ENCODE results near the gene CSRNP2. TPM values are rescaled to one million over a fixed set of nuclear protein-coding genes. Genes with fewer than 3 reads are reported as not detected.
A peak's percentile ranks its signal among the peaks of the same experiment; 100 is the strongest.

CSRNP2 gene, protein sequence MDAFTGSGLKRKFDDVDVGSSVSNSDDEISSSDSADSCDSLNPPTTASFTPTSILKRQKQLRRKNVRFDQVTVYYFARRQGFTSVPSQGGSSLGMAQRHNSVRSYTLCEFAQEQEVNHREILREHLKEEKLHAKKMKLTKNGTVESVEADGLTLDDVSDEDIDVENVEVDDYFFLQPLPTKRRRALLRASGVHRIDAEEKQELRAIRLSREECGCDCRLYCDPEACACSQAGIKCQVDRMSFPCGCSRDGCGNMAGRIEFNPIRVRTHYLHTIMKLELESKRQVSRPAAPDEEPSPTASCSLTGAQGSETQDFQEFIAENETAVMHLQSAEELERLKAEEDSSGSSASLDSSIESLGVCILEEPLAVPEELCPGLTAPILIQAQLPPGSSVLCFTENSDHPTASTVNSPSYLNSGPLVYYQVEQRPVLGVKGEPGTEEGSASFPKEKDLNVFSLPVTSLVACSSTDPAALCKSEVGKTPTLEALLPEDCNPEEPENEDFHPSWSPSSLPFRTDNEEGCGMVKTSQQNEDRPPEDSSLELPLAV
- 10 to 100 TPM; 19.2 to 20.2 TPM for total RNA-seq

GRCh38 chr12:51083126-51083833 is at the start of gene CSRNP2:
CSRNP2 (minus strand) TSS chr12:51083596; CDS start chr12:51076561, 7,035 bp downstream.
- Mint-ChIP-seq H3K27me3 (no peaks in the 10 kb centered on the region), H3K9me3 (no peaks in the 10 kb centered on the region), H3K27ac (peak within 1 kb of the TSS; percentile 83), H3K4me1 (ENCODE audit: low read depth) (peaks cover 46% of the 10 kb centered on the region), H3K36me3 (peaks cover 11% of the 10 kb centered on the region), H3K4me3 (peak within 1 kb of the TSS; percentile 91)
- ChIA-PET CTCF (interaction anchor here (0.9 to 1.3 kb wide), 3 partner anchors 136 to 258 kb away, joined by 3 to 4 read pairs (median 3); no protein-coding TSS in a partner anchor), POLR2A (interaction anchor here (0.8 to 1.9 kb wide), 14 partner anchors 8 to 320 kb away, joined by 3 to 13 read pairs (median 4); partner anchors contain the start of genes ATF1, DAZAP2, LETMD1 and POU6F1)
- intact Hi-C loops (cut with micrococcal nuclease): loop anchor here (1.0 to 5.0 kb wide), 7 partner anchors 35 to 285 kb away; partner anchors contain the start of genes BIN2, DAZAP2, LETMD1 and SLC11A2
- DNase-seq: peak; percentile 97

DNA sequence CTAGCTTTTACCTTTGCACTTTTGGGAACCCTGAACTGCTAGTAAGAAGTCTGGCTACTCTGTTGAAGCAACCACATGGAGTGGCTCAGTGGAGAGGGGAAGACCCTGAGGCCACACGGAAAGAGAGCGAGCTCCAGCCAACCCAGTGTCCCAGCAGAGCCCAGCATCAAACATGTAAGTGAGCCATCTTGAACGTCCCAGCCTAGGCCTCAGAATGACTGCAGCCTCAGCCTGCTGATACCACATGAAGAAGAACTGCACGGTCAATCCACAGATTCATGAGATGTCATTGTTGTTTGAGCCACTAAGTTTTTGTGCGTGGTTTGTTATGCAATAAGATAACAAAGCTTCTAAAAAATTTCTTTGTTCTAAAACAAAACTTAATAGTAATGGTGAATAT is 49.3 kb upstream of the CSRNP2 start:
- ChIA-PET CTCF (no interaction called here), POLR2A (no interaction called here)
- Mint-ChIP-seq H3K36me3 (no peaks in the 10 kb centered on the region), H3K4me3 (no peak overlapping the region), H3K4me1 (ENCODE audit: low read depth) (peaks cover 4% of the 10 kb centered on the region), H3K27me3 (no peaks in the 10 kb centered on the region), H3K9me3 (no peaks in the 10 kb centered on the region), H3K27ac (no peak overlapping the region)
- intact Hi-C loops (cut with micrococcal nuclease): no loop called here
- DNase-seq: no peak

GRCh38 chr12:51131745-51132521 is 48.5 kb upstream of the CSRNP2 start:
- CTCF ChIA-PET: no interaction called here
- Mint-ChIP-seq H3K4me1 (ENCODE audit: low read depth) (peaks cover 6% of the 10 kb centered on the region), H3K36me3 (no peaks in the 10 kb centered on the region), H3K4me3 (no peak overlapping the region), H3K27ac (no peak overlapping the region), H3K9me3 (no peaks in the 10 kb centered on the region), H3K27me3 (no peaks in the 10 kb centered on the region)
- intact Hi-C loops (cut with micrococcal nuclease): no loop called here
- POLR2A ChIA-PET: no interaction called here
- no peak for DNase-seq

DNA sequence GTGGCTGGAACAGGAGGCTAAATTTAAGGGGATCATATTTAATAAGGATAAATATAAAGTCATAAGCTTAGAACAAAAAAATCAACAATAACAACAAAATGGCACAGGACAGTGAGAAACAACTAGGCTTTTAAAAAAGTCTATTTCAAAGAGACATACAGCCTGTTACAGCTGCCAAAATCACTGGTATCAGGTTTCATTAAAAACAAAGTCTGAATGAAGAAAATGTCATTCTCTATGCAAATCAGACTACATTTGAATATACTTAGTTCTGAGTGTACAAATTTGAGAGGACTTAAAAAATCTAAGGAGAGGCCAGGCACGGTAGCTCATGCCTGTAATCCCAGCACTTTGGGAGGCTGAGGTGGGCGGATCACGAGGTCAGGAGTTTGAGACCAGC is 45.5 kb upstream of the CSRNP2 start:
- no peaks in the 10 kb centered on the region for H3K9me3 Mint-ChIP-seq
- H3K36me3 Mint-ChIP-seq: peaks cover 11% of the 10 kb centered on the region
- no peak overlapping the region for H3K27ac Mint-ChIP-seq
- ChIA-PET CTCF (no interaction called here), POLR2A (no interaction called here)
- peaks cover 7% of the 10 kb centered on the region for H3K4me1 Mint-ChIP-seq (ENCODE audit: low read depth)
- H3K27me3 Mint-ChIP-seq: no peaks in the 10 kb centered on the region
- intact Hi-C loops (cut with micrococcal nuclease): no loop called here
- no peak overlapping the region for H3K4me3 Mint-ChIP-seq
- DNase-seq: no peak

DNA sequence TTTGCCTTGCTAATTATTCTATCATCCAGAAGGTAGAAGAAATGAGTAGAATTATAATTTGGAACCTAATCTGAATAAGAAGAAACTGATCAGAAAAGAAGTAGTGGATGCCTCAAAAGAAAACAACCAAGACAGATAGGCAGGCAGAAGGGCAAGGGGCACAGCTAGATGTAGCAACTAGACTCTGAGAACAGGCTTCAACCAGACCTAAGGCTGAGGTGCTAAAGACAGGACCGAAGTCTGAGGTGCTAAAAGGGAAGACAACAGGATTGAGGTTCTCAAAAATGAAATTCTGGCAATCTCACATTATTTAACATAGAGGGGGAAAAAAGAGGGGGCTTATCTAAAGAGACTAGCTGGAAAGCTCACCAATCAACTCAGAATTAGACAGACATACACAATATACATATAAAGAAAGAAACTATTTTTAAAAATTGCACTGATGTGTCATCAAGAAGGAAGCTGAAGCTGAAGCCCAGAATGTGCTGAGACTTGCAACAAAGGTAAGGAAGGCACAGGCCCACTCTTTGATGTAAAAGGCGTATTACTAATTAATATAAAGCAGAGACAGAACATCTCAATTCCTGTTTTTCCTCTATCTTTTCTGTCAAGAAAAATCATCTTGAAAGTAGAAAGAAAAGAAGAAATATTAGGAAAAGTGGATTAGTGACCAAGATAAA is 43.8 kb upstream of the CSRNP2 start:
- H3K9me3 Mint-ChIP-seq: no peaks in the 10 kb centered on the region
- H3K36me3 Mint-ChIP-seq: peaks cover 13% of the 10 kb centered on the region
- H3K27ac Mint-ChIP-seq: no peak overlapping the region
- H3K27me3 Mint-ChIP-seq: no peaks in the 10 kb centered on the region
- ChIA-PET POLR2A (no interaction called here), CTCF (no interaction called here)
- intact Hi-C loops (cut with micrococcal nuclease): no loop called here
- peaks cover 7% of the 10 kb centered on the region for H3K4me1 Mint-ChIP-seq (ENCODE audit: low read depth)
- H3K4me3 Mint-ChIP-seq: no peak overlapping the region
- DNase-seq: no peak

GRCh38 chr12:51126297-51126696 is 42.9 kb upstream of the CSRNP2 start:
- no peak for DNase-seq
- Mint-ChIP-seq H3K27me3 (no peaks in the 10 kb centered on the region), H3K9me3 (no peaks in the 10 kb centered on the region), H3K4me1 (ENCODE audit: low read depth) (peaks cover 3% of the 10 kb centered on the region), H3K36me3 (peaks cover 13% of the 10 kb centered on the region), H3K4me3 (no peak overlapping the region), H3K27ac (no peak overlapping the region)
- intact Hi-C loops (cut with micrococcal nuclease): no loop called here
- POLR2A ChIA-PET: no interaction called here
- CTCF ChIA-PET: interaction anchor here (1.4 kb wide), 1 partner anchor 215 kb away, joined by 5 read pairs; no protein-coding TSS in a partner anchor

DNA sequence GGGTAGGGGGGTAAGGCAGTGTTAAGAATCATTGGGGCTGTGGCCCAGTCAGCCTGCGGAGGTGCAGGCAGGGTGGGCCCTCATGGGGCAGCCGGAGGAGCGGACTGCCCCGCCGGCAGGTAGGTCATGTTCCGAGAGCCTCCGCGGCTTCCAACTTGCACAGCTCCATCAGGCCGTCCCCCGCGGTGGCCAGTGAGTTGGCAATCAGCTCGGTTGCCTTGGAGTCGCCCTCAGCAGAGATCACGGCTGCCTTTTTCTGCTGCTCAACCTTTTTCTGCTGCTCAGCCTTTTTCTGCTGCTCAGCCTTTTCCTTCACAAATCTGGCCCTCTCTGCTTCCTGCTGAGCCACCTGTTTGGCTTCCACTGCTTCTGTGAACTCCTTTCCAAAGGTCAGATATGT is 41.1 kb upstream of the CSRNP2 start:
- CTCF ChIA-PET: interaction anchor here (0.5 to 0.7 kb wide), 2 partner anchors 16 to 937 kb away, joined by 3 read pairs; no protein-coding TSS in a partner anchor
- Mint-ChIP-seq H3K4me3 (no peak overlapping the region), H3K4me1 (ENCODE audit: low read depth) (peaks cover 3% of the 10 kb centered on the region), H3K9me3 (no peaks in the 10 kb centered on the region), H3K27me3 (no peaks in the 10 kb centered on the region), H3K36me3 (peaks cover 13% of the 10 kb centered on the region), H3K27ac (no peak overlapping the region)
- DNase-seq: no peak
- intact Hi-C loops (cut with micrococcal nuclease): no loop called here
- POLR2A ChIA-PET: no interaction called here

GRCh38 chr12:51122844-51123243 is 39.4 kb upstream of the CSRNP2 start:
- H3K4me1 Mint-ChIP-seq (ENCODE audit: low read depth): peaks cover 12% of the 10 kb centered on the region
- intact Hi-C loops (cut with micrococcal nuclease): no loop called here
- H3K27ac Mint-ChIP-seq: no peak overlapping the region

DNA sequence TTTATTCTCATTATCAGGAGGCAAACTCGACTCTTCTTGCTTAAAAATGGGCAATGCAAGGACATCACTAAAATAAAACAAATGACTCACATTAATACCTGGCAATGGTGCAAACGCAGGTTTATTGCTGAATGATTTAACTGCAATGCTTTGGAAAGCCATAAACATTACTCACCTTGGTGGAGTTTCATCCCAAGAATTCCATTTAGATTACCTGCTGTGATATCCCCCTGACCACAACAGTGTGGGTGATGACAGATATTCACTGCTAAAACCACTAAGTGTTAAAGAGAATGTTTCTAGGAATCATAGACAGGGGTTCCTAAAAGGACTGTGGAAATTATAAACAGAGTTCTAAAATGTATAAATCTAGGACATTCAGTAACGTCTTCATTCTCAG is 35.3 kb upstream of the CSRNP2 start:
- no peak for DNase-seq
- H3K36me3 Mint-ChIP-seq: peaks cover 28% of the 10 kb centered on the region
- peaks cover 8% of the 10 kb centered on the region for H3K4me1 Mint-ChIP-seq (ENCODE audit: low read depth)
- H3K27ac Mint-ChIP-seq: peak overlapping the region; percentile 18
- H3K27me3 Mint-ChIP-seq: no peaks in the 10 kb centered on the region
- ChIA-PET POLR2A (no interaction called here), CTCF (no interaction called here)
- H3K4me3 Mint-ChIP-seq: no peak overlapping the region
- intact Hi-C loops (cut with micrococcal nuclease): no loop called here
- H3K9me3 Mint-ChIP-seq: no peaks in the 10 kb centered on the region

More at GRCh38 chr12:51122844-51123243, 39.4 kb upstream of the CSRNP2 start:
- Mint-ChIP-seq H3K36me3 (peaks cover 20% of the 10 kb centered on the region), H3K9me3 (no peaks in the 10 kb centered on the region), H3K27me3 (no peaks in the 10 kb centered on the region), H3K4me3 (no peak overlapping the region)
- CTCF ChIA-PET: no interaction called here
- no peak for DNase-seq
- POLR2A ChIA-PET: no interaction called here

DNA sequence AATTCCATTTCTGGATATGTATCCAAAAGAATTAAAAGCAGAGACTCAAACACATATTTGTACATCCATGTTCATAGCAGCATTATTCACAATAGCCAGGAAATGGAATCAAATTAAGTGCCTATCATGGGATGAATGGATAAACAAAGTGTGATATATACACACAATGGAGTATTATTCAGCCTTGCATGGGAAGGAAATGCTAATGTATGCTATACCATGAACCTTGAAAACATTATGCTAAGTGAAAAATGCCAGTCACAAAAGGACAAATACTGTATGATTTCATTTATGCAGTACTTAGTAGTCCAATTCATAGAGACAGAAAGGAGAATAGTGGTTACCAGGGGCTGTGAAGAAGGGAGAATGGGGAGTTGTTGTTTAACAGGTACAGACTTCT is 32.1 kb upstream of the CSRNP2 start:
- intact Hi-C loops (cut with micrococcal nuclease): no loop called here
- no peaks in the 10 kb centered on the region for H3K27me3 Mint-ChIP-seq
- CTCF ChIA-PET: no interaction called here
- no peak overlapping the region for H3K27ac Mint-ChIP-seq
- H3K36me3 Mint-ChIP-seq: peaks cover 37% of the 10 kb centered on the region
- POLR2A ChIA-PET: no interaction called here
- H3K4me3 Mint-ChIP-seq: no peak overlapping the region
- H3K9me3 Mint-ChIP-seq: no peaks in the 10 kb centered on the region
- peaks cover 8% of the 10 kb centered on the region for H3K4me1 Mint-ChIP-seq (ENCODE audit: low read depth)
- no peak for DNase-seq

GRCh38 chr12:51108136-51108535 is 24.7 kb upstream of the CSRNP2 start:
- Mint-ChIP-seq H3K4me1 (ENCODE audit: low read depth) (peaks cover 9% of the 10 kb centered on the region), H3K9me3 (no peaks in the 10 kb centered on the region), H3K27ac (no peak overlapping the region), H3K36me3 (peaks cover 36% of the 10 kb centered on the region), H3K27me3 (no peaks in the 10 kb centered on the region), H3K4me3 (no peak overlapping the region)
- ChIA-PET POLR2A (interaction anchor here (0.8 kb wide), 1 partner anchor 24 kb away, joined by 3 read pairs; no protein-coding TSS in a partner anchor), CTCF (interaction anchor here (1.7 kb wide), 1 partner anchor 233 kb away, joined by 5 read pairs; no protein-coding TSS in a partner anchor)
- DNase-seq: no peak
- intact Hi-C loops (cut with micrococcal nuclease): no loop called here

Data from activated CD4-positive, alpha-beta memory T cell treated with anti-CD3 and anti-CD28 coated beads for 36 hours (primary cell).